CD4-positive, alpha-beta T cell (primary cell): ENCODE results near the gene BLZF1. TPM values are rescaled to one million over a fixed set of nuclear protein-coding genes. Genes with fewer than 3 reads are reported as not detected.
A peak's percentile ranks its signal among the peaks of the same experiment; 100 is the strongest.

Experiments used
- ATAC-seq: fragments of 200-7000 bp; cut with Tn5 transposase; one replicate; pipeline ENCODE4 v1.10.0; 2022; ENCODE audit warnings: mild to moderate bottlenecking; ENCODE audit not compliant: poor library complexity
- CTCF ChIA-PET: fragments of 350-600 bp; sonication (Branson Sonifier 250); formaldehyde crosslinking; loops from one replicate; lab custom pipeline; 2021; ENCODE audit warnings: antibody characterized with exemption, inconsistent platforms; lab: Charles Lee
- POLR2A ChIA-PET: fragments of 350-600 bp; sonication (Branson Sonifier 250); formaldehyde crosslinking; loops from one replicate; lab custom pipeline; 2021; ENCODE audit warnings: antibody characterized with exemption, inconsistent platforms; lab: Charles Lee
- DNase-seq, 14 experiments: peaks; one replicate each; pipeline ENCODE4 v3.0.0-alpha.2; 2013 to 2020; ENCODE audit warnings: mixed read lengths in 2 of 14
- H3K27ac ChIP-seq, 2 donors: one replicate each; pipeline versions ENCODE4 v1.5.1 to v1.7.0; 2013; ENCODE audit warnings: low read length in 2 of 2, low read depth in 1 of 2, mild to moderate bottlenecking in 1 of 2
- H3K27me3 ChIP-seq, 2 experiments: 1 replicate in 1 of 2; 2 replicates in 1 of 2; pipeline versions ENCODE4 v1.6.1 to v1.7.0; 2013; ENCODE audit warnings: low read length in 2 of 2, control low read depth in 1 of 2, mild to moderate bottlenecking in 1 of 2, moderate library complexity in 1 of 2; ENCODE audit not compliant: insufficient read depth in 2 of 2, control insufficient read depth in 1 of 2
- H3K36me3 ChIP-seq: one replicate; pipeline ENCODE4 v1.6.1; 2013; ENCODE audit warnings: low read length, control low read depth; ENCODE audit not compliant: insufficient read depth
- H3K4me1 ChIP-seq: one replicate; pipeline ENCODE4 v1.6.1; 2013; ENCODE audit warnings: low read length, control low read depth; ENCODE audit not compliant: insufficient read depth
- H3K4me3 ChIP-seq: one replicate; pipeline ENCODE4 v1.5.1; 2013; ENCODE audit warnings: mild to moderate bottlenecking, low read length, moderate library complexity
- H3K9me3 ChIP-seq, 2 experiments: 1 replicate in 1 of 2; 2 replicates in 1 of 2; pipeline versions ENCODE4 v1.6.1 to v1.7.0; 2013; ENCODE audit warnings: low read length in 2 of 2, mild to moderate bottlenecking in 2 of 2, control low read depth in 1 of 2, moderate library complexity in 1 of 2; ENCODE audit not compliant: control insufficient read depth in 1 of 2, insufficient read depth in 1 of 2
- H3K27ac Mint-ChIP-seq: one replicate; pipeline ENCODE4 v1.8.0; 2020; ENCODE audit warnings: mixed read lengths
- H3K27me3 Mint-ChIP-seq: one replicate; pipeline ENCODE4 v1.8.0; 2021; ENCODE audit warnings: mixed read lengths
- H3K36me3 Mint-ChIP-seq: one replicate; pipeline ENCODE4 v1.8.0; 2021; ENCODE audit warnings: low read depth, mixed read lengths
- H3K4me1 Mint-ChIP-seq: one replicate; pipeline ENCODE4 v1.8.0; 2021; ENCODE audit warnings: low read depth, mixed read lengths
- H3K4me3 Mint-ChIP-seq: one replicate; pipeline ENCODE4 v1.8.0; 2020; ENCODE audit warnings: mild to moderate bottlenecking, mixed read lengths
- H3K9me3 Mint-ChIP-seq: one replicate; pipeline ENCODE4 v1.8.0; 2020; ENCODE audit warnings: mixed read lengths
- CTCF ChIP-seq: fragments of 200-600 bp; IDR thresholded peaks from one replicate; pipeline ENCODE4 v1.8.0; 2022; ENCODE audit warnings: antibody characterized with exemption, mild to moderate bottlenecking
- intact Hi-C, 2 experiments: fragments of 100-400 bp; cut with DNase I in 1 of 2; cut with micrococcal nuclease in 1 of 2; formaldehyde crosslinking; loops; one replicate each; pipeline versions ENCODE4 v1.15.1 to v1.9.0; 2023 to 2025; cut with DNase I, micrococcal nuclease
- total RNA-seq, 174 experiments: library from RNA in 2 of 174; stranded (reverse) in 2 of 174; gene quantifications; one replicate each; pipeline ENCODE4 v1.2.3 and lab custom pipeline; 2021 to 2026

The BLZF1 gene
- total RNA-seq, 2 experiments from 2014 or later = 10.0 to 10.6 TPM

- H3K36me3 ChIP-seq = peaks cover 2% of the 10 kb centered on the region
- H3K27ac ChIP-seq = no peak overlapping the region
- no peak overlapping the region for H3K4me3 Mint-ChIP-seq
- no peaks in the 10 kb centered on the region for H3K27me3 ChIP-seq
- no peak overlapping the region for H3K4me3 ChIP-seq
- no peak for ATAC-seq
- ChIA-PET POLR2A (no interaction called here), CTCF (interaction anchor here (0.9 kb wide), 1 partner anchor 16 kb away, joined by 3 read pairs; no protein-coding TSS in a partner anchor)
- H3K9me3 Mint-ChIP-seq = no peaks in the 10 kb centered on the region
- no peaks in the 10 kb centered on the region for H3K27me3 Mint-ChIP-seq
- no peak overlapping the region for H3K27ac Mint-ChIP-seq
- peaks cover 20% of the 10 kb centered on the region for H3K4me1 Mint-ChIP-seq
- intact Hi-C loops = loop anchor here (5.0 to 10.0 kb wide), 11 partner anchors 122 to 1650 kb away; partner anchors contain the start of genes SCYL3 (in 2 of the 2), SLC19A2 (in 2 of the 2), TIPRL (in 2 of the 2) and METTL18 (in 1 of the 2)
- peaks cover 8% of the 10 kb centered on the region for H3K4me1 ChIP-seq
- peaks cover 4% of the 10 kb centered on the region for H3K36me3 Mint-ChIP-seq
- no peak for DNase-seq
- no peak for TF ChIP-seq CTCF
- no peaks in the 10 kb centered on the region for H3K9me3 ChIP-seq
Observed at GRCh38 chr1:169364948-169365347, 3.0 kb upstream of the BLZF1 start.

GRCh38 chr1:169367096-169367685, 804 bp upstream of the BLZF1 start:
- Histone ChIP-seq H3K36me3 (peaks cover 11% of the 10 kb centered on the region), H3K4me3 (peak overlapping the region; percentile 65), H3K27me3 (no peaks in the 10 kb centered on the region), H3K27ac (peak overlapping the region; percentile 89 to 94), H3K4me1 (peaks cover 8% of the 10 kb centered on the region), H3K9me3 (no peaks in the 10 kb centered on the region)
- peak; percentile 1 for ATAC-seq
- POLR2A ChIA-PET = interaction anchor here (0.5 to 2.0 kb wide), 12 partner anchors 9 to 1431 kb away, joined by 3 to 17 read pairs (median 5); partner anchors contain the start of genes CCDC181, METTL18, SCYL3 and SFT2D2
- CTCF ChIA-PET = interaction anchor here (1.2 to 1.9 kb wide), 4 partner anchors 12 to 1024 kb away, joined by 3 to 7 read pairs (median 4); partner anchors contain the start of gene KIFAP3
- intact Hi-C loops = loop anchor here (2.0 to 10.0 kb wide), 13 partner anchors 120 to 1652 kb away; partner anchors contain the start of genes METTL18 (in 2 of the 2), SCYL3 (in 2 of the 2), SLC19A2 (in 2 of the 2) and TIPRL (in 2 of the 2)
- Mint-ChIP-seq H3K27ac (no peak overlapping the region), H3K36me3 (peaks cover 19% of the 10 kb centered on the region), H3K4me1 (peaks cover 38% of the 10 kb centered on the region), H3K27me3 (no peaks in the 10 kb centered on the region), H3K4me3 (no peak overlapping the region), H3K9me3 (no peaks in the 10 kb centered on the region)
- no peak for DNase-seq
- no peak for TF ChIP-seq CTCF

- H3K9me3 ChIP-seq = no peaks in the 10 kb centered on the region
- Mint-ChIP-seq H3K9me3 (no peaks in the 10 kb centered on the region), H3K4me1 (peaks cover 35% of the 10 kb centered on the region), H3K27ac (no peak overlapping the region), H3K27me3 (no peaks in the 10 kb centered on the region), H3K36me3 (peaks cover 28% of the 10 kb centered on the region), H3K4me3 (no peak overlapping the region)
- ATAC-seq (peak; percentile 6), DNase-seq (peak in 13 of 14 experiments; percentile 4 to 63 (median 19))
- ChIA-PET CTCF (interaction anchor here (1.2 to 1.9 kb wide), 5 partner anchors 13 to 1026 kb away, joined by 3 to 7 read pairs (median 3); no protein-coding TSS in a partner anchor), POLR2A (interaction anchor here (0.7 to 2.0 kb wide), 12 partner anchors 10 to 1732 kb away, joined by 3 to 17 read pairs (median 5); partner anchors contain the start of genes CCDC181, METTL18, SCYL3 and SFT2D2)
- peaks cover 20% of the 10 kb centered on the region for H3K36me3 ChIP-seq
- peaks cover 5% of the 10 kb centered on the region for H3K4me1 ChIP-seq
- TF ChIP-seq CTCF = no peak
- peak overlapping the region; percentile 65 for H3K4me3 ChIP-seq
- intact Hi-C loops = loop anchor here (5.0 to 10.0 kb wide), 11 partner anchors 119 to 1654 kb away; partner anchors contain the start of genes SCYL3 (in 2 of the 2), SLC19A2 (in 2 of the 2), TIPRL (in 2 of the 2) and METTL18 (in 1 of the 2)
- peak overlapping the region; percentile 89 to 94 for H3K27ac ChIP-seq
- no peaks in the 10 kb centered on the region for H3K27me3 ChIP-seq
Observed at GRCh38 chr1:169368406-169368769, 393 bp downstream of the BLZF1 start.
